MCF 10A (cell line): ENCODE data around the gene ANAPC4. TPM values are rescaled to one million over a fixed set of nuclear protein-coding genes. Genes with fewer than 3 reads are reported as not detected.

Experiments used
- BruUV-seq: library from RNA; stranded (reverse); fragments of 400-500 nt; replicated peaks from 2 replicates; lab custom pipeline; 2021; lab: Mats Ljungman, UMichigan
- CTCF ChIA-PET: fragments of 300-600 bp; sonication (Branson Sonifier 250); formaldehyde crosslinking; extraction: SDS; loops from one replicate; lab custom pipeline; 2021; ENCODE audit warnings: antibody characterized with exemption, inconsistent platforms; lab: Yijun Ruan, JAX
- POLR2A ChIA-PET: fragments of 300-600, 350-650 bp; sonication (Branson Sonifier 250); formaldehyde crosslinking; extraction: SDS; loops from one replicate; lab custom pipeline; 2020; ENCODE audit warnings: antibody characterized with exemption, inconsistent platforms; lab: Yijun Ruan, JAX
- DNase-seq: peaks from one replicate; pipeline ENCODE4 v3.0.0-alpha.2; 2018; ENCODE audit not compliant: unreplicated experiment
- H3K27ac Mint-ChIP-seq: one replicate; pipeline ENCODE4 v1.8.0; 2022; ENCODE audit warnings: mild to moderate bottlenecking, low read depth, mixed read lengths; ENCODE audit not compliant: unreplicated experiment
- H3K27me3 Mint-ChIP-seq: one replicate; pipeline ENCODE4 v1.8.0; 2022; ENCODE audit warnings: mixed read lengths; ENCODE audit not compliant: insufficient read depth, unreplicated experiment
- H3K36me3 Mint-ChIP-seq: one replicate; pipeline ENCODE4 v1.8.0; 2022; ENCODE audit warnings: mild to moderate bottlenecking, moderate library complexity, mixed read lengths; ENCODE audit not compliant: insufficient read depth, unreplicated experiment
- H3K4me1 Mint-ChIP-seq: one replicate; pipeline ENCODE4 v1.8.0; 2022; ENCODE audit warnings: mixed read lengths; ENCODE audit not compliant: insufficient read depth, unreplicated experiment
- H3K4me3 Mint-ChIP-seq: one replicate; pipeline ENCODE4 v1.8.0; 2022; ENCODE audit warnings: mild to moderate bottlenecking, moderate library complexity, mixed read lengths; ENCODE audit not compliant: unreplicated experiment
- H3K9me3 Mint-ChIP-seq: one replicate; pipeline ENCODE4 v1.8.0; 2022; ENCODE audit warnings: mixed read lengths; ENCODE audit not compliant: unreplicated experiment
- CTCF ChIP-seq: fragments of 200-600 bp; IDR thresholded peaks from one replicate; pipeline ENCODE4 v1.8.0; 2022; ENCODE audit warnings: antibody characterized with exemption, mild to moderate bottlenecking; ENCODE audit not compliant: unreplicated experiment
- intact Hi-C: fragments of 100-400 bp; cut with micrococcal nuclease; formaldehyde crosslinking; loops from 2 replicates; pipeline ENCODE4 v1.14.1; 2022
- total RNA-seq: library from RNA; stranded (reverse); gene quantifications from 2 replicates; pipeline ENCODE4 v1.2.3, GENCODE V29; 2022

Gene ANAPC4
- total RNA-seq, 1 experiment from 2014 or later: 20.8 TPM

- Mint-ChIP-seq H3K27me3 (no peaks in the 10 kb centered on the region), H3K4me1 (no peaks in the 10 kb centered on the region), H3K27ac (no peak overlapping the region), H3K36me3 (no peaks in the 10 kb centered on the region), H3K4me3 (no peak overlapping the region), H3K9me3 (no peaks in the 10 kb centered on the region)
- BruUV-seq: no TSS peak
- peak; percentile 77 for DNase-seq
- intact Hi-C loops: loop anchor here (5.0 kb wide), 1 partner anchor 547 kb away; no protein-coding TSS in a partner anchor
- ChIA-PET CTCF (interaction anchor here (0.6 to 10.8 kb wide), 58 partner anchors 8 to 970 kb away, joined by 3 to 309 read pairs (median 4); partner anchors contain the start of genes ANAPC4 and SLC34A2), POLR2A (interaction anchor here (0.8 to 1.3 kb wide), 2 partner anchors 328 to 332 kb away, joined by 3 to 4 read pairs; no protein-coding TSS in a partner anchor)
- peak; percentile 73 for TF ChIP-seq CTCF
Measured at GRCh38 chr4:25439918-25440477, 62.9 kb downstream of the ANAPC4 start.

GRCh38 chr4:25440478-25441030, 63.5 kb downstream of the ANAPC4 start:
- ChIA-PET POLR2A (interaction anchor here (0.5 to 1.3 kb wide), 6 partner anchors 10 to 331 kb away, joined by 3 to 4 read pairs (median 3); no protein-coding TSS in a partner anchor), CTCF (interaction anchor here (0.6 to 10.8 kb wide), 62 partner anchors 8 to 1625 kb away, joined by 3 to 309 read pairs (median 4); partner anchors contain the start of genes ANAPC4 and SLC34A2)
- no peak for TF ChIP-seq CTCF
- no peaks in the 10 kb centered on the region for H3K4me1 Mint-ChIP-seq
- H3K27me3 Mint-ChIP-seq: no peaks in the 10 kb centered on the region
- no peak overlapping the region for H3K27ac Mint-ChIP-seq
- no TSS peak for BruUV-seq
- intact Hi-C loops: loop anchor here (1.0 to 5.0 kb wide), 2 partner anchors 328 to 547 kb away; no protein-coding TSS in a partner anchor
- no peaks in the 10 kb centered on the region for H3K36me3 Mint-ChIP-seq
- H3K9me3 Mint-ChIP-seq: no peaks in the 10 kb centered on the region
- H3K4me3 Mint-ChIP-seq: no peak overlapping the region
- DNase-seq: no peak

- H3K36me3 Mint-ChIP-seq: no peaks in the 10 kb centered on the region
- CTCF ChIA-PET: interaction anchor here (0.5 to 10.8 kb wide), 55 partner anchors 8 to 1496 kb away, joined by 3 to 309 read pairs (median 4); no protein-coding TSS in a partner anchor
- peak; percentile 72 for DNase-seq
- intact Hi-C loops: loop anchor here (1.0 to 5.0 kb wide), 2 partner anchors 327 to 546 kb away; no protein-coding TSS in a partner anchor
- no peak overlapping the region for H3K27ac Mint-ChIP-seq
- POLR2A ChIA-PET: interaction anchor here (0.7 to 1.2 kb wide), 4 partner anchors 11 to 360 kb away, joined by 3 read pairs; no protein-coding TSS in a partner anchor
- no peaks in the 10 kb centered on the region for H3K4me1 Mint-ChIP-seq
- H3K9me3 Mint-ChIP-seq: no peaks in the 10 kb centered on the region
- H3K27me3 Mint-ChIP-seq: no peaks in the 10 kb centered on the region
- H3K4me3 Mint-ChIP-seq: no peak overlapping the region
- BruUV-seq: no TSS peak
- peak; percentile 60 for TF ChIP-seq CTCF
Measured at GRCh38 chr4:25441519-25442117, 64.6 kb downstream of the ANAPC4 start.
